NCI-H526 (cell line): ENCODE results near the gene UNC5CL.

Source experiments
- DNase-seq, 2 experiments: peaks; one replicate each; lab custom pipeline; 2025; lab: John Stamatoyannopoulos, UW

UNC5CL gene

DNA sequence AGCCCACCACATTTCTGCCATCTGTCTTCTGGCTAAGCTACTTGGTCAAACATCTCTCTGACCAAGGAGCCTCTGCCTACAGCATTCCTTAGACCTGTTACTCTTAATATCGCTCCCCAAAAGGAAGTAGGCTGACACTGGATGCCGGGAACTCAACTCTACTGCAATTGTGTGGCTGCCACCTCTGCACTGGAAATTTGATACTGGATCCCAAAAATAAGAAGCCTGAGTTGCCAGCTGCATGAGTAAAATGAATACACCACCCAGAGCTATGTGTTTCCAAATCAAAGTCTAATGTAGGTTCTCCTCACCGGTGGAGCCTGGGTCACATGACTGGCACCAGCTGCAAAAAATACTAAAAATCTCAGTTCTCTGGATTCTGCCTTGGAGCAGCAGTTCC lies 36.9 kb downstream of the UNC5CL start:
- no peak for DNase-seq

DNA sequence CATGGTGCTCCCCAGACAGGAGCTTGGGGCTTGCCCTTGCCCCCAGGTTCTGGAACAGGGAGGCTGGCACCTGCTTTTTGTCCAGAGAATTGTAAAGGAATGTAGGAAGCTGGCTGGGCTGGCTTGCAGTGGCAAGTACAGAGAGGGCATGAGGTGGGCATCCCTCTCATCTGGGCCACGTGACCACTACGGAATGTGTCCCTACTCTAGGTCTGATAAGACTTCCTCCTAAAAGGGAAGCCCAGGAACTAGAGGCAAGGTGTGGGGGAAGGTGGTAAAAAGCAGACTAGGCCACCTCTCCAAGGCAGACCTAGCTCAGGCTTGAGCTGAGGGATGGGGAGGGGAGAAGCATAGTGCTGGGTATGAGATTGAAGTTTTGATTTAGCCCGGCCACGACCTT lies 38.8 kb downstream of the UNC5CL start:
- DNase-seq = no peak

DNA sequence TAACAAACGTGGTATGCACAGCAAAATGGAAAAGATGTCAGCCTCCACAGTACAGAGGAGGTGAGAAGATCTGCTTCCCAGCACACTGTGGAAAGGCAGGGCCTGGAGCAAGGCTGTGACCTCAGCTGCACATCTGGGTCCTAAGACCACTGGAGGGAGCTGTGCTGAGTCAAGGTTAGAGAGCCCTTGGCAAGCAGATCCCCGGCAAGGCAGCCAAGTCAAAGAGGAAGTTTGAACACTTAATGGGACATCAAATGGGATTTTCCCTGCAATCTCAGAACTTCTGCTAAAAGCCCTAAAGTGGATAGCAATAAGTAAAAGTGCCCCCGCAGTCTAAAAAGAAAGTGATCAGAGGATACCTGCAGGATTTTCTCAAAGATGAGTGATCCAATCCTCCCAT lies 39.5 kb downstream of the UNC5CL start:
- peak in 1 of 2 experiments; percentile 27 for DNase-seq

DNA sequence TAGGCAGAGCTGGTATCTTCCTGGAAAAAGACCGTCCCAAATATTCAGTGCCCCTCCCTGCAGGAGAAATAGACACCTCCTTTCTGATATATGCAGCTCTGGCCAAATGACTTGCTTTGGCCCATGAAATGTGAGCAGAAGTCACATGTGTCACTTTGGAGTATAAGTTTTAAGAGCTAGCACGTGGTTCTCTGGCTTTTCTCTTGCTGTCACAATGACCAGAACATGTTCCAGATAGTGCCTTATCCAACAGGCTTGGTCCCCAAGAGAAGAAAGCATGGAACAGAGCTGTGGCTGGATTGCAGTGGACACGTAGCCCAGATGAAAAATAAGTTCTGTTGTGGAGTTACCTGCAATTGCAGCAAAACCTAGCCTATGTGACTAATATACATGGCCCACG lies 40.4 kb downstream of the UNC5CL start:
- no peak for DNase-seq

DNA sequence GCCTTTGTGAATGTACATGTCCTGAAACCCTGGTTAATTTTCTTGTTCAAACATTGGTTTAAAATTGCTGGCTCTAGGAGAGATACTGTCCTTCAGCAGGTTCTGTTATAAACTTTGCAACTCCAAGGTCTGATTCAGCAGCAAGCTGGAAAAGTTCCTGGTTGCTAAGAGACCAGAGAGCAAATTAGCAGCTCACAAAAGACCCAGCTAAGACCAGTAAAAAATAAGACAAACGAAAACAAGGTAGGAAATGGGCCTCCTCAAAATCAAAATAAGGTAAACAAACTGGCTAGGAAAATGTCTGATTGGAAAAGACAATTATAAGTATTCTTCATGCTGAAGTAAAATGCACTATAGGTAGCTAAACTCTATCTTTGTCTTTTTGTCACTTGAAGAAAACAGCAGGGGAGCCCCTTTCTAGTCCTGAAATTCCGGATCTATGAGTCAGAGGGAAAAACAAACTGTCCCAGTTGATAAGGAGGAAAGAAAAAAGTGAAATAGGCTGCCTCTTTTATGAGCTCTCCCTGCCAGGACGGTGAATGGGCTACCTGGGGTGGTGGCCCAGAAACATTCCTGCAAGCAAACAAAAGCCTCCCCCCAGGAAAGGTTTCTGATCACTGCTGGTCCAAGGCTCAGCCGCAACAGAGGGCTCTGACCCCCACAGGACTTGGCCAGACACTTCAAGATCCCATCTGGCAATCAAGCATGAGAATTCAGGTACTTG lies 41.6 kb downstream of the UNC5CL start:
- DNase-seq = peak; percentile 69 to 70

DNA sequence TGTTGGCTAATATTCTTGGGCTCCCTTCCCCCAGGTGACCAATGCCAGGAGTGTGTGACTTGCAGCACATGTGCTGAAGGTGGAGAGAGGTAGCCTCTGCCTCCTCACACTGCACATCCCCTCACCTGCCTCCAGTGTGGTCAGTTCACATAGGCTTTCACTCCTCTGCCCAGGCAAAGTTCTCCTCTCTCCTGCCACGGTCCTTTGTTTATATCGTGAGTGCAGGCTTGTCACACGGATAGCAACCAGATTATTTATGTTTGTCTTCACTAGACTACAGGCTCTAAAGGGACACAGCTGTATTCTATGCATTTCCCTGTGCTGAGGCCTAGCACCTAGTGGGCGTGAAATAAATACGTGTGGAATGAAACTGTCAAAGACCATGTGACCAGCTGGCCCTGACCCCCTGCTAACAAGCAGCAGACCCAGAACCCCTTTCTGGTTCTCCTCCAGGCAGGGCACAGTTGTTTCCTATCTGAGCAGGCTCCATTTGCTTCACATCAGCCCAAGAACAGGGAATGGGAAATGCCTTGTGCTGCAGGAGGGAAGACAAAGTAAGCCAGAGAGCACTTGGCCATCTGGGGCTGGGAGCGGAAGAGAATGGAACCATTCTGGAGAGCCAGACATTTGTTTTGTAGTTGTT lies 42.3 kb downstream of the UNC5CL start:
- DNase-seq = peak; percentile 58 to 70

DNA sequence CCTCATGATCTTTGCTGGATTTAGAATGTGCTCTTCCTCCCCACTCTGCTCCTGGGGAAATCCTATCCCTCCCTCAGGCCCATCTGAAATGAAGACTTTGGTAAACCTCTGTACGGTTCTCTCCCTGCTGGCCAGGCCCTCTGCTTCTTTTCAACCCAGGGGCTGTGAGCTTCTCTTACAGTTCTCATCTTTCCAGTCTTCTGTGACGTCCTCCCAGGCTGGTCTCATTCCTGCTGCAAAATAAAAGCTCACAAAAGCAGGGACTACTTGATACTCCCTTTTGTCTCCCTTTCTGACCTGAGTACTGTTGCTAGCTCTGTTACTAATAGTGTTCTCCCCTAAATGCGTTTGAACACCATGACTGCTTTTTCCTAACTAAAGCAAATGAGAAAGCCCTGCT lies 46.3 kb downstream of the UNC5CL start:
- no peak for DNase-seq

DNA sequence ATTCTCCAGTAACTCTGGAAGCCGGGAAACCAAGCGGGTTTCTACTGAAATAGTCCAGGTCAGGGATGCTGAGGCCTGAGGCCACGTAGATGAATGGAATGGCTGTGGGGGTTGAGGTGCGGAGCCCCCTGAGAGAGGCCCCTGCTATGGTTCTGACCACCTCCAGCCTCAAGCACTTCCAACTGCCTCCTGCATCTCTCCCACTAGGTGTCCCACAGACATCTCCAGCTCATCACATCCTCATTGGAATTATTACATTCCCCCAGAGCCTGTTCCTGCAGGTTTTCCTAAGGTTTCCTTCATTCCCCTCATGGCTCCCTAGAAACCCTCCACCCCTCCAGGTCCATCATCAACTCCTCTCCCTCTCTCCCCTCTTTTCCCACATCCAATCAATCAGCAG lies 48.7 kb downstream of the UNC5CL start:
- no peak for DNase-seq

DNA sequence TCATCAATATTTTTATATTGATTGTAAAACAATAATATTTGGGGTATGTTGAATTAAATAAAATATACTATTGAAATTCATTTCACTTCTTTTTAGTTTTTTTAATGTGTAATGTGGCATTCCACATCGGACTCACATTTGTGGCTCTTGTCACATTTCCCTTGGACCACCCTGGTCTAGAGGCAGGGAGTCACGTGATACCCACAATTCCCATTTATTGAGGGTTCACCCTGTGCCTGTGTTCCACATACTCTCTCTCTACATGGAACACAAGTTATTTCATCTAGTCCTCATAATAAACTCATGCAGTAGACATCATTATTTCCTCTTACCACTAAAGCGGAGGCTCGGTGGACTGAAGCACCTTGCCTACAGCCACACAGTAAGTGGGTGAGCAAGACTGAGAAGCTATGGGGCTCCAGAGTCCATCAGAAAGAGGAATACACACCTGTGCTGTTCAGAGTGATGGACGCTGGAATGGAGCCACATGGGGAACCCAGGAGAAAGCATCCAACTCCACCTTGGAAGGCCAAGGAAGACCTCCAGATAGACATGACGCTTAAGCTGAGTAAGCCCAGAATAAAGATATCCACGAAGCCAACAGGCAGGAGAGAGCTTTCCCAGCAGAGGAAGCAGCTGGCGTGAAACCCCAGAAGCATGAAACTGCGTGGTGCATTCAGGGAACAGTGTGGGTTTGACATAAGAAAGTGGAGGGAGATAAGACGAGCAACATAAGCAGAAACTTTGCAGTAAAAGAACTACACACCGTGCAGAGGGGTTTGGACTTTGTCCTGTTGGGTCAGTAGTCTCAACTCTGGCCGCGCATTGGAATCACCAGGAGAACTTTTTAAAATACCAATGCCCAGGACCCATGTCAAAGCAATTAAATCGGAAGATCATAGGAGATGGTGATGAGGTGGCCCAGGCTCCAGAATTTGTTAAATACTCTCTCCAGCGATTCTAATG lies 49.5 kb downstream of the UNC5CL start:
- no peak for DNase-seq

DNA sequence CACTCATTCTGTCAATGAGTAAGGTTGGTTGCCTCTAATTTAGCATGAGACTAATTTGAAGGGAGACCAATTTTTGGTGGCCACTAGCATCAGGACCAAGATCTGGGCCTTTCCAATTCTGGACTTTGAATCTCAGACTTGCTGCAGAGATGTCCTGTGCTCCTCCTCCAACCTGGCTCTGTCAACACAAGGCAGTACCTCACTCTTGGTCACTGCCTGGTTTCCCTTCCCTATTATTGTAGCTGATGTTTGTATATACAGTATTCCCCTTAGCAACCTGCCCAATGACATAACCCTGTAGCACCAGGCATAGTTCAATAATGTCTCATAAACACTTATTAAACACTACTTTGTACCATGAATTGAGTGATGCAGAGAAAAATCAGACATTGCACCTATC lies 50.4 kb downstream of the UNC5CL start:
- DNase-seq = no peak

DNA sequence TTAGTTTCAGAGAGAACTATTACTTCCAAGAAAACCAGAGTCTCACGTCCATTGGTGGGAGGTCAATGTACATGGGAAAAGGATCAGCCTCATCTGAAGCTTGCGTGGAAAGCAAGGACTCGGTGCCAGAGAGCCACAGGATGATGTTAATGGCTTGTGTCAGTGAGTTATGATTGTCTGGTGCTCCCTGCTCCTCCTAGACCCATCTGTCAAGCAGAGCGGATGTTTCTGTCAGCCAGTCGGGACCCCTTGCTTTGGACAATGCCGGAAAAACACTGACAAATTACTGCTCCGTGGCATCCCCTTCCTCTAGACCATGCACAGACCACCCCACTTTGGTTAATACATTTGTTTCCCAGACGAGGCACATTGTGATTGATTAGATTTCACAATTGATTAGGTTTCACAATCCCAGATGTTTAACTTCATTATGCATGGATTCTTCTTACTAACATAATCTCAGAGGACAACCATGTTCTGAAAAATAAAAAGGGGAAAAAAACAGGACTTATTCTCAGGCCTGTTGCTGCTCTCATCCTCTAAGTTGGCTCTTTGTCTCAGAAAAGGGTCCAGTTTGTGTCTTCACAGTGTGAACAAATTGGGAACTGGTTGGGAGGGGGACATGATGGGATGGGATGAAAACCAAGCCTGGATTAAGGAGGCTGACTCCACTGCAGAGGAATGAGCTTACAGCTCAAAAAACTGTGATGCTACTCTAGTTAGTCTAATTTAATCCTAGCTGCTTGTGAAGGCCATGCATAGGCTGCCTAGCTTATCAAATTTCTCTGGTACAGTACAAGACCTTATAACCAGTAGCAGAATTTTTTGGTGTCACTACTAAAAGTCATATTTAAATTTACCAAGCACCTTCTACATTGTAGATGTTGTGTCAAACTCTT lies 51.9 kb downstream of the UNC5CL start:
- DNase-seq = no peak

DNA sequence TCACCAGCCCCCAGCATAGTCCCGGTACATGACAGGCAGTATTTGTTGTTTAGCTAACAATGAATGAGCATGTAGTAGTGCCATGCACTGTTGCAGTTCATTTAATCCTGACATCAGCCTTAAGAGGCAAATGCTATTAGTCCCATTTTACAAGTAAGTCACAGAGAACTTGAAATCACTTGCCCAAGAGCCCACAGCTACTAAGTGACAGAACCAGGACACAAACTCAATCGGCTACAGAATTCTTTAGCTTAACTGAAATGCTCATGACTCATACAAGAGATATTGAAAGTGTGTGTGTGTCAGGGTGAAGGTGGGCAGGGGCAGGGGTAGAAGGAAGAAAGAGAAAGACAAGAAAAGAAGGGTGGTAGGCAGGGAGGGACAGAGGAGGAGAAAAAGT lies 52.7 kb downstream of the UNC5CL start:
- no peak for DNase-seq

DNA sequence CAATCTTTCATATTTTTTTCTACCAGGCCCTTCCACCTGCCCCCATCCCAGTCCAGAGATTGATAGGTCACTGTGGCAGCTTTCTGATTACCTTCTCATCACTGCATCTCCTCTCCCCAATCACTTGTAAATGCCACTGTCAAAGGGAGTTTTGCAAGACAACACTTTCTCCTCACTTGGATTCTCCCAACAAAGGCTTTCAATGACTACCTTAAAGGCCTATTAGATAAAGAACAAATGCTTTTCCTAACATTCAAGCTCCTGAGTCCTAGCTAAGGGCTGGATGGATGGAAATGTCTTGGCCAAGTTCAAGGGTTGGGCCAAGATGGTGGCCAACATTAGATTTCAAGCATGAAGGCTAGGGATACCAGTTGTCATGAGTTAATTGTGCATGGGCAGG lies 55.3 kb downstream of the UNC5CL start:
- no peak for DNase-seq

DNA sequence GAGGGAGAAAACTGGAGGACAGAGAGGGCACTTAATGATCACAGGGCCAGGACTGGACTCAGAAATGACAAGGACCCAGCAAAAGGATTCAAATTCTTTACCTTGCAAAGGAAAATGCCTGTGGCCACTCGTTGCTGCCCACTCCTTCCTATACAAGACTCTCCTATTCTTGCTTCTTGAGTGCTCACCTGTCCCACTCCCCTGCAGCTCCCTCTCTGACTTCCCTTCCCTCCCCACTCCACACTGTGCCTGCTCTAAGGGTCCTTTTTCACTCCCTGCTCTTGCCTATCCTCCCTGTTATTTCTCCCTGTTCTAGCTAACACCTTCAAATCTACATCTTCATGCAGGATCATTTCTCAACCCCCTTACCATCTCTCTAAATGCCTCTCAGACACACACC lies 56.1 kb downstream of the UNC5CL start:
- no peak for DNase-seq

DNA sequence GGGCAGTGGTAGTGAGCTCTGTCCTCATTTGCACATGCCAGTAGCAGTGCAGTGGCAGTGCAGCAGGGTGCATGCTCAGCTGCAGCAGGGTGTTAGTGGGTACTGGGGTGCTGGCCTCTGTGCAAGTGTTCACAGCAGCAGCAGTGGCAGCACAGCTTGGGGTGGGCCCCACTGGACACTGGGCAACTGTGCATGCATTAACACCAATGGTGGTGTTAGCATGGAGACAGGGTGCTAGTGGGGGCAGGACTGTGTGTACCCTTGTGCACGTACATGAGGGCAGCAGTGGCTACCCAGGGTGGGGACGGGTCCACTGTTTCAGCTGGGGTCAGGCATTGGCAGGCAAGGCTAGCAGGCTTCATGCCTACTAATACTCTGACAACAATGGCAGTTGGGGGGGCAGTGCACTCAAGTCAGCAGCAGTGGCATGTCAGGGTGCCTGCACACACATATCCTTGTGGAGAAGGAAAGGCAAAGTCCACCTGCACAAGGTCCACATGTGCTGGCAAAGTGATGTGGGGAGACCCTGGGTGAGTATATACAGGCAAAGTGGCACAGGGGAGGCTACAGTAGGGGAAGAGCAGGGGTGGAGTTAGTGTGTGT lies 60.2 kb downstream of the UNC5CL start:
- no peak for DNase-seq

DNA sequence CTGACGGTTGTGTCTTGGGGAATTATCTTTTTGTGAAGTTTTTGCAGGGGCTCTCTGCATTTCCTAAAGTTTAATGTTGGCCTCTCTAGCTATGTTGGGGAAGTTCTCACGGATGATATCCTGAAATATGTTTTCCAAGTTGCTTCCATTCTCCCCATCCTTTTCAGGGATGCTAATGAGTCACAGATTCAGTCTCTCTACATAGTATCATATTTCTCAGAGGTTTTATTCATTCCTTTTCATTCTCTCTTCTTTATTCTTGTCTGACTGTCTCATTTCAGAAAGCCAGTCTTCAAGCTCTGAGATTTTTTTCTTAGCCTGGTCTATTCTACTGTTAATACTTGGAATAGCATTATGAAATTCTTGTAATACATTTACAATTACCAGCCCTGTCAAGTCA lies 61.3 kb downstream of the UNC5CL start:
- DNase-seq = no peak

DNA sequence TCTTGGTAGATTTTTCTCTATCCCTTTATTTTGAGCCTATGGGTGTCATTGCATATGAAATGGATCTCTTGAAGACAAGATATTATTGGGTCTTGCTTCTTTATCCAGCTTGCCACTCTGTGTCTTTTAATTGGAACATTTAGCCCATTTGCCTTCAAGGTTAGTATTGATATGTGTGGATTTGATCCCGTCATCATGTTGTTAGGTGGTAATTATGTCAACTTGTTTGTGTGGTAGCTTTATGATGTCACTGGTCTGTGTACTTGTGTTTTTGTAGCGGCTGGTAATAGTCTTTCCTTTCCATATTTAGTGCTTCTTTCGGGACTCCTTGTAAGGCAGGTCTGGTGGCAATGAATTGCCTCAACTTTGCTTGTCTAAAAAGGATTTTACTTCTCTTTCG lies 61.9 kb downstream of the UNC5CL start:
- DNase-seq = no peak
